SU-DHL-6 (cell line): ENCODE results near the gene FARS2.

Experiments used
- H2AFZ ChIP-seq: fragments of 200-600 bp; sonication (generic); 2 replicates; pipeline ENCODE4 v1.6.1; 2014; ENCODE audit warnings: low read depth, mild to moderate bottlenecking, moderate library complexity, mixed read lengths, antibody characterized with exemption, low read length; ENCODE audit not compliant: severe bottlenecking
- H3F3A ChIP-seq: fragments of 200-600 bp; shearing (Covaris generic); 2 replicates; pipeline ENCODE4 v1.6.0; 2016; ENCODE audit warnings: antibody characterized with exemption, mild to moderate bottlenecking; ENCODE audit not compliant: insufficient read depth
- H3K27ac ChIP-seq: fragments of 200-600 bp; sonication (generic); 2 replicates; pipeline ENCODE4 v1.5.1; 2016; ENCODE audit warnings: low read depth, mild to moderate bottlenecking, low read length, moderate library complexity, mixed read lengths
- H3K27me3 ChIP-seq: fragments of 200-600 bp; sonication (generic), shearing (Covaris generic); 2 replicates; pipeline ENCODE4 v1.6.0; 2014; ENCODE audit warnings: mild to moderate bottlenecking, low read length
- H3K36me3 ChIP-seq: fragments of 200-600 bp; sonication (generic); 2 replicates; pipeline ENCODE4 v1.6.1; 2014; ENCODE audit warnings: mild to moderate bottlenecking, low read length, mixed read lengths
- H3K4me2 ChIP-seq: fragments of 300-600, 200-600 bp; shearing (Covaris generic), sonication (generic); 2 replicates; pipeline ENCODE4 v1.6.0; 2014; ENCODE audit warnings: low read length, low read depth, mild to moderate bottlenecking; ENCODE audit not compliant: poor library complexity, severe bottlenecking
- H3K4me3 ChIP-seq: fragments of 200-600 bp; sonication (generic); 2 replicates; pipeline ENCODE4 v1.5.1; 2014; ENCODE audit warnings: antibody characterized with exemption, low read length, mild to moderate bottlenecking, mixed read lengths; ENCODE audit not compliant: insufficient read depth, poor library complexity, severe bottlenecking
- H3K79me2 ChIP-seq: fragments of 200-600 bp; sonication (generic); 2 replicates; pipeline ENCODE4 v1.6.1; 2014; ENCODE audit warnings: mild to moderate bottlenecking, low read length, moderate library complexity; ENCODE audit not compliant: insufficient read depth
- H3K9ac ChIP-seq: fragments of 200-600 bp; sonication (generic); 2 replicates; pipeline ENCODE4 v1.7.0; 2014; ENCODE audit warnings: mild to moderate bottlenecking, low read length
- H3K9me2 ChIP-seq: fragments of 200-600 bp; sonication (generic); replicated peaks from 2 replicates; pipeline ENCODE4 v1.6.1; 2014; ENCODE audit warnings: low read length; ENCODE audit not compliant: insufficient read depth
- H3K9me3 ChIP-seq: fragments of 200-600 bp; sonication (generic); 2 replicates; pipeline ENCODE4 v1.6.1; 2014; ENCODE audit warnings: low read length, mixed read lengths; ENCODE audit not compliant: insufficient read depth
- H4K20me1 ChIP-seq: fragments of 200-600 bp; sonication (generic); 2 replicates; pipeline ENCODE4 v1.6.1; 2014; ENCODE audit warnings: low read depth, mild to moderate bottlenecking, antibody characterized with exemption, low read length, moderate library complexity, mixed read lengths
- CTCF ChIP-seq: fragments of 200-600 bp; sonication (generic); IDR thresholded peaks from one replicate; pipeline ENCODE4 v1.5.1; 2017; ENCODE audit warnings: antibody characterized with exemption, mild to moderate bottlenecking, low read length, moderate library complexity; ENCODE audit not compliant: insufficient read depth, poor library complexity, severe bottlenecking
- EZH2phosphoT487 ChIP-seq: fragments of 200-600 bp; sonication (generic), shearing (Covaris generic); conservative IDR thresholded peaks from 2 replicates; pipeline ENCODE4 v1.6.1; 2018; ENCODE audit warnings: mild to moderate bottlenecking, antibody characterized with exemption, low read length, moderate library complexity, mixed read lengths

FARS2 gene

DNA sequence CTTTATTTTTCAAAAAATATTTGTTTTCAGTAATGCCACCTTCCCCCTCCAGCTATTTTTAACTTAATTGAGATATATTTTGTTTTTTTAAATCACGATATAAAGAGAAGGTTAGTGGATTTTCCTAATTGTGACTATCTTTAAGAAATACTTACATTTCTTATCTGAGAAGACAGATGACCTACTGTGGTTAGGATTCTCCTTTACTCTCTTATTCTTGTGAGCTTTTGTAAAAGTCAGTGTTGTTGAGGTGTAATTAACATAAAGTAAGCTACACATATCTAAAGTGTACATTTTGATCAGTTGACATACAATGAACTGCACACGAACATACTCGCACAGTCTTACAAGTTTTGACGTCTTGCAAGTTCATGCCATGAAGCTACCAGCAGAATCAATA, 144.7 kb downstream of the FARS2 start:
- Histone ChIP-seq H3K36me3 (peaks cover 4% of the 10 kb centered on the region; the same call in 1 of the 2 replicates), H3K4me3 (no peak overlapping the region), H3K27me3 (no peaks in the 10 kb centered on the region), H3K9me3 (no peaks in the 10 kb centered on the region), H2AFZ (no peak overlapping the region), H3K9ac (no peak overlapping the region), H3K79me2 (0 out of 2 replicates have a peak, but pooled peaks cover 3% of the 10 kb centered on the region), H4K20me1 (peaks cover 14% of the 10 kb centered on the region), H3K27ac (no peak overlapping the region), H3F3A (no peaks in the 10 kb centered on the region), H3K4me2 (no peak overlapping the region), H3K9me2 (no peaks in the 10 kb centered on the region)
- TF ChIP-seq EZH2phosphoT487 (no peak), CTCF (no peak)

DNA sequence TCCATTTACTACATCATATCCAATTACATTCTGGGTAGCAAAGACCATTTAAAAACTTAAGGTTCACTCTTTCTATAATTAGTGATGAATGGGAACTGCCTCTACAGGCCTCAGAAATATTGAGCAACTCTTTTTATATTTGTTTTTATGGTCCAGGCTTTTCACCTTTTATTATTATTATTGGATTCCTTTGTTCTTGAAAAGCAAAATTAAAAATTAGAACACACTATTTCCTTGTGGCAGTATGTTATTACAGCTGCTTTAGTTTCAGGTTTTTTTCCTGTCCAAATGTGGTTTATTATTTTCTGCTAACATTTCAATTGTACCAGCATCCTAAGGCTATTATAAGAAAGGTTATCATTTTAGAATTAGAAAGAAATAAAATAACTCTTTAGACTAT, 150.1 kb downstream of the FARS2 start:
- Histone ChIP-seq H3F3A (no peaks in the 10 kb centered on the region), H2AFZ (no peak overlapping the region), H3K27ac (no peak overlapping the region), H3K79me2 (no peaks in the 10 kb centered on the region), H3K4me3 (no peak overlapping the region), H3K27me3 (no peaks in the 10 kb centered on the region), H3K9me2 (no peaks in the 10 kb centered on the region), H3K9me3 (no peaks in the 10 kb centered on the region), H4K20me1 (no peaks in the 10 kb centered on the region), H3K36me3 (no peaks in the 10 kb centered on the region), H3K9ac (no peak overlapping the region), H3K4me2 (no peak overlapping the region)
- no peak for TF ChIP-seq CTCF
- no peak for TF ChIP-seq EZH2phosphoT487

GRCh38 chr6:5412017-5412416, 150.7 kb downstream of the FARS2 start:
- H2AFZ ChIP-seq, result no peak overlapping the region
- H3K9me3 ChIP-seq, result no peaks in the 10 kb centered on the region
- H3K36me3 ChIP-seq, result no peaks in the 10 kb centered on the region
- no peak overlapping the region for H3K9ac ChIP-seq
- TF ChIP-seq CTCF, result no peak
- no peak for TF ChIP-seq EZH2phosphoT487
- no peak overlapping the region for H3K27ac ChIP-seq
- no peaks in the 10 kb centered on the region for H4K20me1 ChIP-seq
- H3F3A ChIP-seq, result no peaks in the 10 kb centered on the region
- no peaks in the 10 kb centered on the region for H3K27me3 ChIP-seq
- H3K4me3 ChIP-seq, result no peak overlapping the region
- no peak overlapping the region for H3K4me2 ChIP-seq
- H3K9me2 ChIP-seq, result no peaks in the 10 kb centered on the region
- no peaks in the 10 kb centered on the region for H3K79me2 ChIP-seq
